ENCODE measurements around the gene COG7. TPM values are rescaled to one million over a fixed set of nuclear protein-coding genes. Genes with fewer than 3 reads are reported as not detected.
A peak's percentile ranks its signal among the peaks of the same experiment; 100 is the strongest.

COG7 gene
- total RNA-seq (2021) (38.3 and 40.7 TPM in 2 replicates), Bru-seq, nascent RNA (percentile 74 among the genes with signal in this experiment), BruChase-seq, experiment 1, labeled RNA remaining after a 2-hour chase (percentile 83 among the genes with signal in this experiment), BruChase-seq, experiment 2, labeled RNA remaining after a 6-hour chase (percentile 80 among the genes with signal in this experiment)
- long read RNA-seq, transcript COG7-201 (17 exons, 2,926 nt), result major isoform, 35 of 42 reads
- long read RNA-seq, partial matches to known transcripts, result 2 of 42 reads
- long read RNA-seq, other reads (novel, unspliced or antisense), result 5 of 42 reads

DNA sequence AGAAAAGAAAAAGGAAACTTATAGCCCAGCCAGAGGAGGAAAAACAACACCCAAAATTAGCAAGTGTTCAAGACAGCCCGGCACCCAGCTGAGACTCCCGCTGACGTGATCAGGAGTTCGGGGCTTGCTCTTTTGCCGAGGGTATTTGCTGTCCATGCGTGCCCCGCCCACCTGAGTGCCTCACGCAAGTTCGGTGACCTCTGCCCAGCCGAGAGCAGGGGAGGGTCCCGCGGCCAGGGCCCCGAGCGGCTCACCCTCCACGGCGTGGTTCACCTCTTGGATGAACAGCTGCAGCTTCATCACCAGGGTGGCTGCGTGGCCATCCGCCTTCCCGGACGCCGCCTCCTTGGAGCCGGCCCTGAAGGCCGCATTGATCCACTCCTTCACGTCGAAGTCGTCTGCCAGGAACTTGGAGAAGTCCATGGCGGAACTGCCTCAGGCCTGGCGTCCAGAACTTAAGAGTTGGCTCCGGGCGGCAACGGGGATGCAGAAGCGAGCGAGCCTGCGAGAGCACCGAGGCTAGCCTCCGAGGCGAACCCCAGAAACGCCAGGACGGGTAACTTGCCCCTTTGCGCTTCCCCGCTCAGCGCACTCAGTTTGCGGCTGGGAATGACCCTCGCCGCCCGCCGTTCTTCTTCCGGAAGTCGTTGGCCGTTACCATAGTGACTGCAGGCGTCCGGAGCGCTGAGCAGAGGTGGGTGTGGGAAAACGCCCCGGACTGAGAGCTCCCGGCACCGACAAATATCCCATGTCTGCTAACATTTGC, at the start of gene COG7:
COG7 (minus strand) TSS at position 618 of the 766 bp plus-strand sequence; CDS start at position 423, 195 bp downstream.
- Histone ChIP-seq H4K20me1 (ENCODE audit: insufficient read depth) (no peaks in the 10 kb centered on the region; the same call in 1 of the 2 replicates), H3K4me3 (peak within 1 kb of the TSS; percentile 97), H3K79me2 (ENCODE audit: low read depth) (peaks cover 40% of the 10 kb centered on the region), H2AFZ (peak within 1 kb of the TSS; percentile 99), H3K4me2 (peak within 1 kb of the TSS; percentile 75), H3K9me3 (ENCODE audit: insufficient read depth, low read depth) (no peaks in the 10 kb centered on the region), H3K4me1 (replicated peaks; ENCODE audit: insufficient read depth) (peaks cover 24% of the 10 kb centered on the region), H3K36me3 (ENCODE audit: low read depth) (no peaks in the 10 kb centered on the region), H3K9me2 (ENCODE audit: insufficient read depth) (no peaks in the 10 kb centered on the region), H3K27ac (peak within 1 kb of the TSS; percentile 43), H3K27me3 (ENCODE audit: insufficient read depth, low read depth) (no peaks in the 10 kb centered on the region), H3F3A (ENCODE audit: insufficient read depth, low read depth) (peaks cover 8% of the 10 kb centered on the region; the same call in 1 of the 2 replicates)
- TF ChIP-seq, protein P1, sequence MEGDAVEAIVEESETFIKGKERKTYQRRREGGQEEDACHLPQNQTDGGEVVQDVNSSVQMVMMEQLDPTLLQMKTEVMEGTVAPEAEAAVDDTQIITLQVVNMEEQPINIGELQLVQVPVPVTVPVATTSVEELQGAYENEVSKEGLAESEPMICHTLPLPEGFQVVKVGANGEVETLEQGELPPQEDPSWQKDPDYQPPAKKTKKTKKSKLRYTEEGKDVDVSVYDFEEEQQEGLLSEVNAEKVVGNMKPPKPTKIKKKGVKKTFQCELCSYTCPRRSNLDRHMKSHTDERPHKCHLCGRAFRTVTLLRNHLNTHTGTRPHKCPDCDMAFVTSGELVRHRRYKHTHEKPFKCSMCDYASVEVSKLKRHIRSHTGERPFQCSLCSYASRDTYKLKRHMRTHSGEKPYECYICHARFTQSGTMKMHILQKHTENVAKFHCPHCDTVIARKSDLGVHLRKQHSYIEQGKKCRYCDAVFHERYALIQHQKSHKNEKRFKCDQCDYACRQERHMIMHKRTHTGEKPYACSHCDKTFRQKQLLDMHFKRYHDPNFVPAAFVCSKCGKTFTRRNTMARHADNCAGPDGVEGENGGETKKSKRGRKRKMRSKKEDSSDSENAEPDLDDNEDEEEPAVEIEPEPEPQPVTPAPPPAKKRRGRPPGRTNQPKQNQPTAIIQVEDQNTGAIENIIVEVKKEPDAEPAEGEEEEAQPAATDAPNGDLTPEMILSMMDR (conservative IDR thresholded peaks at IDR 0.05), result no peak
- ChIA-PET POLR2A (ENCODE audit: unreplicated experiment) (no interaction called here), CTCF (interaction anchor here (0.7 kb wide), 1 partner anchor 86 kb away, joined by 3 read pairs; no protein-coding TSS in a partner anchor)
- intact Hi-C loops (cut with micrococcal nuclease; ENCODE audit: unreplicated experiment), result loop anchor here (1.0 to 5.0 kb wide), 2 partner anchors 55 to 105 kb away; partner anchors contain the start of genes EARS2 and UBFD1
- TSS peak; percentile 51 for BruUV-seq (replicated peaks)
- DNase-seq, result peak; percentile 71 to 90

DNA sequence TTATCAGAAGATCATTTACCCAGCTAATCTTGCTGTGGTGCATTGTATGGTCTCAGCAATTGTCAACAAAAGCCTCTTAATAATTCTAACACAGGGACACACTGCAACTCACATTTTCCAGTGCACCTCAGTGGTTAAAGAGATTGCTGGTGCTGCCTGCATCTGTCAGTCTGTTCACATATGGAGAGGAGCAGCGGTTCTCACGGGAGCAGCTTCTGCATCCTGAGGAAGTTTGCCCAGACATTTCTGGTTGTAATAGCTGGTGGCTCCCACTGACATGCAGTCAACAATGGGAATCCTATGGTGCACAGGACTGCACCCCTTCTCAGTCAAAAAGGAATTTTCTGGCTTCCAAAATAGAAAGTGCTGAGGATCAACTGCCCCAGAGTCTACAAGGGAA, 49.5 kb upstream of the COG7 start:
- H3K9me2 ChIP-seq (ENCODE audit: insufficient read depth), result no peaks in the 10 kb centered on the region
- H3K4me3 ChIP-seq, result no peak overlapping the region
- intact Hi-C loops (cut with micrococcal nuclease; ENCODE audit: unreplicated experiment), result no loop called here
- H4K20me1 ChIP-seq (ENCODE audit: insufficient read depth), result peaks cover 44% of the 10 kb centered on the region
- H3F3A ChIP-seq (ENCODE audit: insufficient read depth, low read depth), result peaks cover 28% of the 10 kb centered on the region
- BruUV-seq (replicated peaks), result no TSS peak
- POLR2A ChIA-PET (ENCODE audit: unreplicated experiment), result interaction anchor here (0.6 kb wide), 1 partner anchor 59 kb away, joined by 4 read pairs; no protein-coding TSS in a partner anchor
- H3K79me2 ChIP-seq (ENCODE audit: low read depth), result peaks cover 78% of the 10 kb centered on the region
- TF ChIP-seq, protein P1 (conservative IDR thresholded peaks at IDR 0.05), result no peak
- no peak for TF ChIP-seq EZH2 (IDR thresholded peaks at IDR 0.05; ENCODE audit: low read depth)
- CTCF ChIA-PET, result no interaction called here
- no peaks in the 10 kb centered on the region for H3K9me3 ChIP-seq (ENCODE audit: insufficient read depth, low read depth)
- H2AFZ ChIP-seq, result no peak overlapping the region
- no peak overlapping the region for H3K27ac ChIP-seq
- no peaks in the 10 kb centered on the region for H3K27me3 ChIP-seq (ENCODE audit: insufficient read depth, low read depth)
- no peaks in the 10 kb centered on the region for H3K36me3 ChIP-seq (ENCODE audit: low read depth)
- H3K4me2 ChIP-seq, result no peak overlapping the region
- DNase-seq, result no peak
- peaks cover 20% of the 10 kb centered on the region for H3K4me1 ChIP-seq (replicated peaks; ENCODE audit: insufficient read depth)

DNA sequence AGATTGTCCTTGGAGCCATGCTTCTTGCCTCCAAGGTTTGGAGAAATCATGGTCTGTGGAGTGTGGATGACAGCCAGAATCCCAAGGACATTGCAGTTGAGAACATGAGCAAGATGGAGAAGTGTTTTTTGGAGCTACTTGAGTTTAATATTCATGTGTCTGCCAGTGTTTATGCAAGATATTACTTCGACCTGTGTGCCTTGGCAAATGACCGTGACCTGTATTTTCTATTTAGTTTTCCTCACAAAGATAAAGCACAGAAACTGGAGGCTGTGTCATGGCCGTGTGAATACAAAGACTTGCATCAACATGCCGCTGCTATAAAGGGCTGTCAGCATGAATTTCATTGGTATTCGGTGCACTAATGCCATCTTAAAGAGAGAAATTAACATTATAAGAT, 48.3 kb upstream of the COG7 start:
- no peak for DNase-seq
- no peak overlapping the region for H3K4me2 ChIP-seq
- CTCF ChIA-PET, result no interaction called here
- H4K20me1 ChIP-seq (ENCODE audit: insufficient read depth), result peaks cover 40% of the 10 kb centered on the region
- H3K27ac ChIP-seq, result no peak overlapping the region
- POLR2A ChIA-PET (ENCODE audit: unreplicated experiment), result no interaction called here
- H2AFZ ChIP-seq, result no peak overlapping the region
- no TSS peak for BruUV-seq (replicated peaks)
- no peaks in the 10 kb centered on the region for H3K36me3 ChIP-seq (ENCODE audit: low read depth)
- H3K79me2 ChIP-seq (ENCODE audit: low read depth), result peaks cover 66% of the 10 kb centered on the region
- no peaks in the 10 kb centered on the region for H3K9me2 ChIP-seq (ENCODE audit: insufficient read depth)
- no peaks in the 10 kb centered on the region for H3K9me3 ChIP-seq (ENCODE audit: insufficient read depth, low read depth)
- intact Hi-C loops (cut with micrococcal nuclease; ENCODE audit: unreplicated experiment), result no loop called here
- H3K27me3 ChIP-seq (ENCODE audit: insufficient read depth, low read depth), result no peaks in the 10 kb centered on the region
- peaks cover 20% of the 10 kb centered on the region for H3K4me1 ChIP-seq (replicated peaks; ENCODE audit: insufficient read depth)
- TF ChIP-seq, protein P1 (conservative IDR thresholded peaks at IDR 0.05), result no peak
- no peak overlapping the region for H3K4me3 ChIP-seq
- H3F3A ChIP-seq (ENCODE audit: insufficient read depth, low read depth), result peaks cover 24% of the 10 kb centered on the region
